HG03280 (cell line): Measurements from ENCODE around the gene PODXL2.
"Not testable (repeated sequence)": the region's sequence is repeated elsewhere in the genome, so short reads cannot be mapped to it uniquely, and the experiment has no call there.

Experiments
- ATAC-seq: cut with Tn5 transposase; IDR thresholded peaks from one replicate; pipeline ENCODE4 v1.9.1; 2021; ENCODE audit warnings: mild to moderate bottlenecking, moderate library complexity; ENCODE audit not compliant: unreplicated experiment

The PODXL2 gene

DNA sequence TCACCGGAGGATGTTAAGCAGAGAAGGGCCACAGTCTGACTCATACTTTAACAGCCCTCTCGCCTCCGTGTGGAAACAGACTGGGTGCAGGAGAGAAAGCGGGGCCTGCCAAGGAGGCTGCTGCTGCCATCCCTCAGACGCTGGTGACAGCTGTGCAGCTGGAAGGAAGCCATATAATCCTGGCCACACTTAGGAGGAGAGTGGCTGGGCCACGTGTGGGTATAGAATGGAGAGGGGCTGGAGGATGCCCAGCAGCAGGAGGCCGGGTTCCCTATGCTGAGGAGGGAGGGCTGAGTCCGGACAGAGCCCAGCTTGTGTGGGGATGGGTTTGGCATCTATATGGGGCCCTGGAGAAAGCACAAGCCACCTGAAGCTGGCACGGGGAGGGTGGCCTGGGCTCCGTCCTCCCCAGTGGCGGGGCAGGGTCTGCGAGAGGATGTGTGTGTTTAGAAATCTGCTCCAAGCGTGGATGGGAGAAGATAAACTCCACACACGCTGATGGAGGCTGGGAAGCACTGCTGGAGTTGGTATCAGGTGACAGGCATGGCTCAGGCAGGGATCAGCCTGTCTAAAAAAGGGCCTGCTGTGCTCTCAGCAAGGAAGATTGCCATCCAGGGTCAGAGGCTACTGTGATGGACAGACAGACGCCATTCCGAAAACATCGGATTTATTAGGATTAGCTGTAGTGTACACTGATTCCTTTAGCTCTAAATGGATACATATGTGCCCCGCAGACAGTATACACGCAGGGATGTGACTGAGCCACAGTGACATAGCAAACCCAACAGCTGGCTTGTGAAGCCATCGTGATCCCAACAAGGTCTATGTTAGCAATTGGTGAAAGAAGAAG is 59.7 kb downstream of the PODXL2 start:
- ATAC-seq = no peak

DNA sequence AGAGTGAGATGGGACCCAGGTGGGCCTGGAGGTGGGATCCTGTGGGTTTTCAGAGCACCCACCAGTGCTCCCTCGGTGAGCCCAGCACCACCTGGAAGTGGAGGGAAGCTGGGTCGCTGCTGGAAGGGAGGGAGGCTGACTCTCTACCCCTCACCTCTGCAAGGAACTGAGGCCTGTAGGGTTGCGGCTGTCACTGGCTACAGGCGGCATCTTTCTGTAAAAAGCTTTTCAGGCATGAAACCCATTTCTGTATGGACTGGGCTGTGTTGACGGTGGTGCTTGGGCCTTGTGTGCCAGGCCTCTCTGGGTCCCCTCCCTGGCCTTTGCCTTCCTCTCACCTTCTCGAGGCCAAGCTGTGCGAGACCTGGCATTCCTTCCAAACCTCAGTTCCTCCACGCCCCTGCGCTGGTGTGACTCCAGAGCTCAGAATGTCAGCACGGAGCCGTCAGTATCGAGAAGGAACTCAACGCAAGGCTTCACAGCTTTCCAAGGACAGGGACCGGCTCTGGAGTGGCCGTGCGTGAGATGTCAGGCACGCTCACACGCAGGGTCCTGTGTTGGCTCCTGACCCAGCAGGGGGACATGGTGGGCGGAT is 60.4 kb downstream of the PODXL2 start:
- no peak for ATAC-seq

- ATAC-seq = no peak
Observed at GRCh38 chr3:127690106-127690505, 61.1 kb downstream of the PODXL2 start.

GRCh38 chr3:127690823-127691452 is 62.0 kb downstream of the PODXL2 start:
- ATAC-seq = no peak

GRCh38 chr3:127691489-127691888 is 62.5 kb downstream of the PODXL2 start:
- no peak for ATAC-seq

DNA sequence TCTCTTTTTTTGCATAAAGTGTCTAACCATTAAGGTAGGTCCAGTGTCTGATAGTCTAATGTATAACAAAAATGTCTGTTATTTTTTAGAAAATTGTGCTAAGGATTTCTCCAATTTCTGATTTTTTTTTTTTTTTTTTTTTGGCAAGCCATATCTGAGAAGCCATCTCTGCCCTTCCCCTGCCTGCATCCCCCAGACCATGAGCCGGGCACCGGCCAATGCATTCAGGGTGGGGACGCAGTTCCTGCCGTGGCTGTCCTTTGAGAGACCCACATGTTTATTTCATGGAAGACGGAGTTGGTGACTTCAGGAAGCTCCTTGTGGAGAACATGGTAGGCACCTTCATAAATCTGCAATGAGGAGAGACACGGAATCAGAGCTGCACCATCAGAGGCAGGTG is 63.0 kb downstream of the PODXL2 start:
- ATAC-seq = no peak

DNA sequence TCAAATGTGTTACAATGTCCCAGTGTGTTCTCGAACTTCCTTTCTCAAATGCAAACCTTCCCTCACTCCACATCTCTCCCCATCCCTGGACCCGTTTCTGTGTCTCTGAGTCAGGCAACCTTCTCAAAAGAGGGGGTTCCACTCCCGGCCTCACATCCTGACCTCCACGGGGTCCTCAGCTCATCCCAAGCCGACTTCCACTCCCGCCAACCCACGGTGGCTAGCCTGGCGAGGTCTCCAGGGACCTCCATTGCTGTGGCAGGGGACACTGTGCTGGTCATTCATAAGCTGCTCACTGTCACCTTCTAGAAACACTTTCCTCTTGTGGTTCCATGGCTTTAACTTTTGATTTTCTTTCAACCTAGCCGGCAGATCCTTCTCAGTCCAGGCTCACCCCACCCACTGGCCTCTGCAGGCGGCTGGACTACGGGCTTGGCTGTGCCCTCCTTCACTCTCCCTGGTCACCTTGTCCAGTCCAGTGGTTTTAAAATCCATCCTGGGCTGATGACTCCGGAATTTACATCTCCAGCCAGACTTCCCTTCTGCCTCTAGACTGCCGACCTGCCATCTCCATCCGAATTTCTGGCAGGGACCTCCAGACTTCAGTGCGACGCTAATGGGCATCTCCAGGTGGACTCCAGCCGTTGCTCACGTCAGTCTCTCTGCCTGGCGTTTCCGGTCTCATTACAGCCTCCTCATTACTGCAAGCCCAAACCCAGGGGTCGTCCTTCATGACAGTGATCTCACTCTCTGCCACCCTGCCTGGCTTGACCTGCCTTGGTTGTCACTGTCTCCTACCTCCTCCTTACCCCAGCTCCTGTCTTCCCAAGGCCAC is 63.7 kb downstream of the PODXL2 start:
- ATAC-seq = no peak

GRCh38 chr3:127693336-127693843 is 64.4 kb downstream of the PODXL2 start:
- no peak for ATAC-seq

DNA sequence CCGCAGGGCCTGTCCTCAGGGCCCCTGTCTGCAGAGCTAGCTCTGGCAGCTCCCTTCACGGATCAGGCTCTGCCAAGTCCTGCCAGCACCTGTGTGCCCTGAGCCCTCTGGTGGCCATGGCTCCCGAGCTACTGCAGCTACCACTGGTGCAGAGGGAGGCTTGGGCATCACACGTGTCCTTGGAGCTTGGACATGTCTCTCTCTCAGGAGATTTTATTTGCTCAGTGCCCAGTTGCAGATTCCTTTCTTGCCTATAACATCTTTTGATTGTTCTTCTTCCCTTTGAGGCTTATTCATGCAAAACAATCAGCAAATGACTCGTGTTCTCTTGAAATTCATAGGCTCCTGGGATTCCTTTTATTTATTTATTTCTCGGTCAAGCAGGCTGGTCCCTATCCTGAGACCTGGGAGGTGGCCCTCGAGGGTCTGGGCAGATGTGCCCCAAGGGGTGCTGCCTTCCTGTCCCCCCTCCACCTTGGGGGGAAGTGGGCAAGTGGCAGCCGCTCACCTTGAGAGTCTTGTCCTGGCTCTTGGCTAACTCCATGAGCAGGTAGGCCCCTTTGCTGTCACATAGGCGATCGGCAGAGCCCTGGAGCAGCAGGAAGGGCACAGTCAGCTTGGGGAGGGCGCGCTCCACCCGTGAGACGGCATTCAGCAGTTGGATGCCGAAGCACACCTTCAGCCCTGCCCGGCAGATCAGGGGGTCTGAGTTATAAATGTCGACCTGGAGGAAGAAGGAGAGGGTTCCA is 65.7 kb downstream of the PODXL2 start:
- ATAC-seq = no peak

GRCh38 chr3:127697551-127698240 is 68.7 kb downstream of the PODXL2 start:
- ATAC-seq = peak; percentile 77

DNA sequence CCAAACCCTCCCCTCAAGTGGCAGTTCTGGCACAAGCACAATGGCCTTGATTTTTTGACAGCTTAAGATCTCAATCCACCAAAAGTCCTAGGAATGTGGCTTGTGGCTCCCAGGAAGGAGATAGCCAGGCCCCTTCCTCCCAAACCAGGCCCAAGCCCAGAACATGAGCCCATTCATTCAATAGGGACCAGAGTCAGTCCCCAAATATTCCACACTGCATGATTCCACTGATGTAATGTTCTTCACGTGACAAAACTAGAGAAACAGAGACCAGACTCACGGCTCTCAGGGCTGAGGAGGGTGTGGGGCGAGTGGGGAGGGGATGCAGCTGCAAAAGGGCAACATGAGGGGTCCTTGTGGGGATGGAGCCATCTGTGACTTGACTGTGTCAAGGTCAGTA is 69.3 kb downstream of the PODXL2 start:
- ATAC-seq = no peak

DNA sequence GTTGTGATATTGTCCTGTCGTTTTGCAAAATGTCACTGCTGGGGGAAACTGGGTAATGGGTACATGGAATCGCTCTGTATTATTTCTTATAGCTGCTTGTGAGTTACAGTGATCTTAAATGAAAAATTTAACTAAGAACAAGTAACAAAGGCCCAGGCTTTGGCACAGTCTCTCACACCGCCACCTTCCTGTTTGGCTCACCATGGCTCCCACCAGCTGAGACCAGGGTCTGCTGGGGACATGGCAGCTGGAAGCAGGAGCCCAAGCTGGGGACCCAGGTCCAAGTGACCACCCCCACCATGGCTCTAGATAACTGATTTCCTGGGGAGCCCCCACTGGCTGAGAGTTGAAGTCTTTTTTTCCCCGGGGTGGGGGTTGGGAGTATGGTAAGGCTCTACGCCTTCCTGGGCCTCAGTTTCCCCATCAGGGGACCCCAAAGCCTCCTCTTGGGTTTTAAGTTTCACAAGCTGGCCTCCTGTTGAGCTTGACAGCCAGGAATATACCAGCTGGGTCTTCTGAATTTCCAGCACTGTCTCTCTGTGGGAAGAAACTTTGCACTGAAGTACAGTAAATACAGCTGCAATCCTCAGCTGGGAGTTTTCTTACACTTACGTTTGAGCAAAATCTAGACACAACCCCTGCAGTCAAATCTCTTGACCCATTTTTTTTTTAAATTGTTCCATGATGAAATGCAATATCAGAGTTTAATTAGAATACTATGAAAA is 69.9 kb downstream of the PODXL2 start:
- ATAC-seq = no peak

DNA sequence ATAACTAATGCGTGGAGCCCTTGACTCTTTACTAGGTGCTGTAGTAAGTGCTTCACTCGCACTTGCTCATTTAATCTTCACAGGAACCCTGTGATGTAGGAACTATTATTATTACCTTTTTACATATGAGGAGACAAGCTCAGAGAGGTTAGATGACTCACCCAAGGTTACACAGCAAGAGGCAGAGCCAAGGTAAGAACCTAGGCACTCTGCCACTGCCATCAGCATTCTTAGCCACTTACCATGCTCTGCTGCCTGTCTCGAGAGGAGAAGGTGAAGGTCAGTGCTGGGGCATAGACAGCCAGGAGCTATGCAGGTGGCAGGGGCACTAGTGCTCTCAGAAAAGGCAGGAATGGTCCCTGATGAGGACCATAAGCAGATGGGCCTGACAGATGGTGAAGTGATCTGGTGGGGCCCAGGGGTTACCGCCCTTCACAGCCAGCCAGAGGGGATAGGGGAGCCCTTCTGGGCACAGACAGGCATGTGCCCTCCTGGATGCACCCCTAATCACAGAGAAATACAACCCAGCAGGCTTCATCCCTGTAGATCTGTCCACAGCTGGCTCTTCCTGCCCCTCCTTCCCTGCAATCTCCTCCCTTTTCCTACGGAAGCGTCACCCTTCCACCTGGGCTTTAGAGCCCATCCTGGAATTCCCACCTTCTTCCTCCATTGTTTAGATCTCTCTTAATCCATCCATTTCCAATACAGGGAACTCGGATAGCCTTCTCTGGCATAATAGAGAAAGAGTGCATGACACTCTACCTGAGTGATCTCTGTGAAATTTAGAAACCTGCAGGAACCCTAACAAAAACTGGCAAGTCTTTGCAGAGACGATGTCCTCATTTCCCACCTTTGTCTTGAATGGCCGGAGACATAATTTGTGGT is 70.7 kb downstream of the PODXL2 start:
- no peak for ATAC-seq

GRCh38 chr3:127700406-127700805 is 71.4 kb downstream of the PODXL2 start:
- ATAC-seq = no peak

DNA sequence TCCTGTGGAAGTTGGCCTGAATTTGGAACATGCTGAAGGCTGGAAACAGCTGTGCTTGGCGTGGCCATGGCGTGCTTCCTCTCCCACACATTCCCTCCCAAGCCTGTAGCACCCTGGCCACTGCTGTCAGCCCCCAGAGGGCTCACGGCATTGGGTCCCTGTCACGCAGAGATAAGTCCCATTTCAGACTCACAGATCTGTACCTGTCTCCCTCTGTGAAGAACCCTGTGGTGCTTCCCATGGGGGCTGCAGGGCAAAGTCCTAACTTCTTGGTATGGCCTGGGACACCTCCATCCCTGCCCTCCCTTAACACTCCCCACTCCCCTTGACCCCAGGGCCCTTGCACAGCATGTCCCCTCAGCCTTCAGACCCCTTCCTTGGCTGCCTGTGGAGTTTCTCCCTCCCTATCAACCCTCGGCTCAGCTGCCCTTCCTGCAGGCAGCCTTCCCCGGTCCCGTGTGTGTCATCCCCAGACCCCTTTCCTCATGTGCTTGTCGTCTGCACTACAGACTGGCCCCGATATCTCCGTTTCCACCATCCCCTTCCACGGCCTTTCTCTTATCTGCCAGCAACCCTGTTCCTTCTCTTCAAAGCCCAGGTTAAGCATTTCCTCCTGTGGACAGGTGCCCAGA is 72.4 kb downstream of the PODXL2 start:
- ATAC-seq = no peak

- ATAC-seq = no peak
Observed at GRCh38 chr3:127702151-127702578, 73.2 kb downstream of the PODXL2 start.

GRCh38 chr3:127704840-127705239 is 75.9 kb downstream of the PODXL2 start:
- ATAC-seq = not testable (repeated sequence)
